Measurements from ENCODE around the gene VPS45.
A peak's percentile ranks its signal among the peaks of the same experiment; 100 is the strongest.
"Not testable (repeated sequence)": the region's sequence is repeated elsewhere in the genome, so short reads cannot be mapped to it uniquely, and the experiment has no call there.

VPS45 gene, protein sequence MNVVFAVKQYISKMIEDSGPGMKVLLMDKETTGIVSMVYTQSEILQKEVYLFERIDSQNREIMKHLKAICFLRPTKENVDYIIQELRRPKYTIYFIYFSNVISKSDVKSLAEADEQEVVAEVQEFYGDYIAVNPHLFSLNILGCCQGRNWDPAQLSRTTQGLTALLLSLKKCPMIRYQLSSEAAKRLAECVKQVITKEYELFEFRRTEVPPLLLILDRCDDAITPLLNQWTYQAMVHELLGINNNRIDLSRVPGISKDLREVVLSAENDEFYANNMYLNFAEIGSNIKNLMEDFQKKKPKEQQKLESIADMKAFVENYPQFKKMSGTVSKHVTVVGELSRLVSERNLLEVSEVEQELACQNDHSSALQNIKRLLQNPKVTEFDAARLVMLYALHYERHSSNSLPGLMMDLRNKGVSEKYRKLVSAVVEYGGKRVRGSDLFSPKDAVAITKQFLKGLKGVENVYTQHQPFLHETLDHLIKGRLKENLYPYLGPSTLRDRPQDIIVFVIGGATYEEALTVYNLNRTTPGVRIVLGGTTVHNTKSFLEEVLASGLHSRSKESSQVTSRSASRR

DNA sequence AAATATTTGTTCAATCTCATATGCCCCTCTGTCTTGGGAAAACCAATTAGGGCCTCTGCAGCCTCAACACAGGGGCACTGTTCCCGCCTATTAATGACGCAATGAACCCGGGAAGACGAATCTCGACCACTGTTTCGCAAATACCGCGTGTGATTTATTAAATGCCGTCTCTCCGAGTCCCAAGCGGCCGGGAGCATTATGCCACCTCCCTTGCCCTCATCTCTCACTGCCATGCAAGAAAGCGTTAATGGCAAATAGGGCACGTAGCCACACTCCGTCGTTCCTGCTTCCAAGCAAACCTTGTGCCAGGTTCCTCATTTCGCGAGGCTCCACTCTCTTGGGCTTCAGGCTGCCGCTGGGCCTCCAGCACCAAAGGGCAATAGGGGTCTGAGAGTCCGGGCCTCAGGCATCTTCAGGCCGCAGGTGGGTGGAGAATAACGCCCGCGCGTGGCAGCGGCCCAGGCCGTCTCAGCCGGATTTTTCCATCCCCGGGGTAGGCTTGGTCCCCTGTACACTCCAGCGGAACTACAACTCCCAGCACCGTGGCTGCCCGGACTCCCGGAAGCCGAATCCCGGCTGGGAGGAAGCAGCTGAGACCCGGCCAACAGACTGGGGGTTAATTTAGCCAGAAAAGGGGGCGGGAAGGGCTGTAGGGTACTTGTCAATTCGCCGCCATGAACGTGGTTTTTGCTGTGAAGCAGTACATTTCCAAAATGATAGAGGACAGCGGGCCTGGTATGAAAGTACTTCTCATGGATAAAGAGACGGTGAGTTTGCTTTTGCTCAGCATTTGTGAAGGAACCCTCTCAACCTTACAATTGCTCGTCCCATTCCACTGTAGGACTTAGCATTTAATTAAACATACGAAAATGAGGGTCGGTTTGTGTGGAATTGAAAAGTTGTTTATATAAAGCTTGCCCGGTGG is at the start of gene VPS45:
TSS of gene VPS45 (plus strand) at position 593 of the 925 bp plus-strand sequence. CDS start at position 675, 82 bp downstream.
- peak; percentile 80 for DNase-seq

DNA sequence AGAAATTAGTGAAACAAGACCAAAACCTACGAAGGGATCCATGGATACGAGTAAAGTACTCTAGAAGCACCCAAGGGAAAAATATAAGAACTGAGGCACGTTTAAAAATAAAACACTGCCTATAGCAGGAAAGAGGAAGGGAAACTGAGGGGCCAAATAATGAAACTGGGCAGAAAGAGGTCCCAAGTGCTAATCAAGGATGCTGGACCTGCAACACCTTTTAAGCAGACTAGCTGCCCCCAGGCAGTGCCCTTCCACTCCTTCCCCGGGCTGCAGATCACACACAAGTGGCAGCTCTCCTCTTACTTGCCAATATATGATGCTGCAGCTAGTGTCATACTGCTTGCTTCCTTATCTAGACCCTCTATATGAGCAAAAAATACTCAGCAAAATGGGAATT is 49.4 kb upstream of the VPS45 start:
- no peak for DNase-seq

DNA sequence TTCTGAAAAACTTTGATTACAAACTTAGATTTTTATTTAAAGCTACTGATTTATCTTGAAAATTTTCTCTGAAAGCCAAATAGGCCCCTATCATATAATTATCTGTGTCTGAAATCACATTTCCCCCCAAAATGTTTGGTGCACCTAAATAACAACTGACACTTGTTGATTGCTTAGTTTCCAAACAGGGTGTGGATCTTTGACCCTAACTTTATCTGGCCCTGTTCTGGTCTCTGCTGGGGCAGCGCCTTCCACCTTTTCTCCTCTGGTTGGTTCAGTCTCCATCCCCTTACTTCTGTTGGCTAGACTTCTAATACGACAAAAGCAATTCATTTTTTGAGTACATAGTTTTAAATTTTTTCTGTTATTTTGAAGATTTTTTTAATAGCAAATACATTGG is 46.9 kb upstream of the VPS45 start:
- DNase-seq, result no peak

DNA sequence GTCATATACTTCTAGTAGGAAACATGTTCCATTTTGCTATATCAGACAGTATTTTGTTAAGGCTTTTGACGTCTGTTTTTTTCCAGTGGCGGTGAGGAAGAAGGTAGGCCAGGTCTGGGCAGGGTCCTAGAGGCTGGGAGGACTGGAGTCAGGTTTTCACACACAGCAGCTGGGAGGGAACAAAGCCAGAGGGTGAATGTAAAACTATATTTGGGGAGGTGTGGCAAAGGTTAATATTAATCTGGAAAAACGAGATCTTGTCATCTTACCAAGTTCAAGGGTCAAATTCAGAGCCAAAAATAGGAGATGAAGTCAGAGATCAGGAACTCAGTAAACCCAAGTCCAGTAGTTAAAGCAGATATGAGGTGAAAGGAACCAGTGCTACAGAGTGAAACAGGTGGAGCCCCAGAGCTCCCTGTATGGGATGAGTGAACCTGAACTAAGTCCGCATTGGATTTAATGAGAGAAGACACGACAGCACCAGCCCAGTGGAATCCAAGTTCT is 46.3 kb upstream of the VPS45 start:
- DNase-seq, result no peak

DNA sequence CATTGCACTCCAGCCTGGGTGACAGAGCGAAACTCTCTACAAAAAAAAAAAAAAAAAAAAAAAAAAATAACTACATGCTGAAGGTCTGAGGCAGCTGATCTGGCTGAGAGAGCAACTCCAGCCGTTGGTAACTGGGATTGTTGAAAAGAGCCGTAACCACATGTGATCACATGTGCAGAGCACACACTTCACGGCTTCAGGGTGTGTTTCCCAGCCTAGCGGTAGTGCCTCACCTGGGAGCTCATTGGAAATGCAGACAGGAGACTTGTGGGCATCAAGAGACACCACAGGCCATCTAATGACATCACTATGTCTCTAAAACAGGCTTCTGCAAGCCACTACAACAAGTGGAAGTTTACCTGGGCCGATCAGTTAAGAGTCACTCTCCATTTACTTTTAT is 45.2 kb upstream of the VPS45 start:
- DNase-seq, result no peak

DNA sequence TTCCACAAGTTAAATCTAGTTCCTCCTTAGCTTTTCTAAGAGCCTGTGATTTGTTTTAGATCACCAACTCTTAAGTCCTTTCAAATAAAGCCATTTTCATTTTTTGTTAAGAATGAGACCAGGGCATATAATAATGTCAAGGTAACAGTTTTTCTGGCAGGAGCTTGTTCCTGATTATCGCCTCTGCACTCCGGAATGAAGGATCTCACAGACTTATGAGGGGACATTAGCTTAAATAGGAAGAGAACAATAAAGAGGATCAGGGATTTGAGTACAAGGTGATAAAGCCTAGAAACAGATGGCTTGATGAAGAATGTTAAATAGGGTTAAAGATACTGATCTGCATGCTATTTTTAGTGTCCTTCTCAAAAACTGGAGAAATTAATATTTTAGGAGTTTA is 43.4 kb upstream of the VPS45 start:
- no peak for DNase-seq

DNA sequence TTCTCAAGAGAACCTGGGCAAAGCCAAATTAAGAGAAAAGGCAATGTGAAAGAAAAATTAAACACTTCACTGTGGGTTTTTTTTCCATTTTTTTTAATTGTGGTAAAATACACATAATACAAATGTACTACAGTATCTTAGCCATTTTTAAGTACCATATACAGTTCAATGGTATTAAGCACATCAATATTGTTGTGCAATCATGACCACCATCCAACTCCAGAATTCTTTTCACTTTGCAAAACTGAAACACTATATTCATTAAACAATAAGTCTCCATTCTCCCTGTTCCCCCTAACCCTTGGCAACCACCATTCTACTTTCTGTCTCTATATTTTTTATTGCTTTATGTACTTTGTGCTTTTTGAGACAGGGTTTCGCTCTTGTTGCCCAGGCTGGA is 39.3 kb upstream of the VPS45 start:
- no peak for DNase-seq

DNA sequence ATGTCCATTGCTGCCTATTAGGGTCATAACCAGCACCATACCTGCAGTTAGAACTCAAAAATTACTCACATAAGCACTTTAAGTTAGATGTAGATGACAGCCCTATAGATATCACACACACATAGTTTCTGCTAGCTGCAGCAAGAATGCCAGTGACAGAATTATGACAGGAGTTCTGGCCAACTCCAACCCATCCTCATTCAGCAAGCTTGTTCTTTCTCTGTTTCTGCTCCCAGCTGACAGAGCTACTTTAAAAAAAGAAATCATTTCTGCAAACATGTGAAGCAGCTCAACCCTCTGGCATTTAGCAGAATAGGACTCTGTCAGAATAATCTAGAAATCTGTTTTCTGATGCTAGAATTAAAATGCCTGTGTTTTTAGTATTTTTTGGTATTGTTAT is 33.2 kb upstream of the VPS45 start:
- DNase-seq, result no peak

DNA sequence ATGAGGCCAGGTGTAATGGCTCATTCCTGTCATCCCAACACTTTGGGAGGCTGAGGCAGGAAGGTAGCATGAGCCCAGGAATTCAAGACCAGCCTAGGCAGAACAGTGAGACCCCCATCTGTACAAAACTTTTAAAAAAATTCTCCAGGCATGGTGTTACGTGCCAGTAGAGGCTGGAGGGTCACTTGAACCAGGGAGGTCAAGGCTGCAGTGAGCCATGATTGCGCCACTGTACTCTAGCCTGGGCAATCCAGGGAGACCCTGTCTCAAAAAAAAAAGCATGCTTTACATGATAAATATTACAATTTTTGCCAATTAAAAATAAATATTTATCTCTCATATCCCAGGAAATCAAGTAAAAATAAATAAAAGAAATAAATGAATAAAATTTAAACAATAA is 17.6 kb upstream of the VPS45 start:
- DNase-seq, result no peak

DNA sequence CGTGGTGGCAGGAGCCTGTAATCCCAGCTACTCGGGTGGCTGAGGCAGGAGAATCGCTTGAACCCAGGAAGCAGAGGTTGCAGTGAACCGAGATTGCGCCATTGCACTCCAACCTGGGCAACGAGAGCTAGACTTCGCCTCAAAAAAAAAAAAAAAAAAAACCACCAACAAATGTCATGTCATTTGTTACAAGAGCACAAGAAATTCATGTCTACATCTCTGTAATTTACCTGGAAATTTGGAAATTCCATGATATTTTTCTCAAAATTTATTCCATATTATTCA is 16.5 kb upstream of the VPS45 start:
- no peak for DNase-seq

DNA sequence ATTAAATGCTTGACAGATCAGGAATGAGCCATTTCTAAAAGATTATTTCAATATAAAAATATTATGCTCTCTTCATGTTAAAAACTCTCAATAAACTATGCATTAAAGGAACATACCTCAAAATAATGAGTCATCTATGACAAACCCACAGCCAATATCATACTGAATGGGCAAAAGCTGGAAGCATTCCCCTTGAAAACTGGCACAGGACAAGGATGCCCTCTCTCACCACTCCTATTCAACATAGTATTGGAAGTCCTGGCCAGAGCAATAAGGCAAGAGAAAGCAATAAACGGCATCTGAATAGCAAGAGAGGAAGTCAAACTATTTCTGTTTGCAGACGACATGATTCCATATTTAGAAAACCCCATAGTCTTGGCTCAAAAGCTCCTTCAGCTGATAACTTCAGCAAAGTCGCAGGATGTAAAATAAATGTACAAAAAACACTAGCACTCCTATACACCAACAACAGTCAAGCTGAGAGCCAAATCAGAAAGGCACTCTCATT is 15.6 kb upstream of the VPS45 start:
- not testable (repeated sequence) for DNase-seq

DNA sequence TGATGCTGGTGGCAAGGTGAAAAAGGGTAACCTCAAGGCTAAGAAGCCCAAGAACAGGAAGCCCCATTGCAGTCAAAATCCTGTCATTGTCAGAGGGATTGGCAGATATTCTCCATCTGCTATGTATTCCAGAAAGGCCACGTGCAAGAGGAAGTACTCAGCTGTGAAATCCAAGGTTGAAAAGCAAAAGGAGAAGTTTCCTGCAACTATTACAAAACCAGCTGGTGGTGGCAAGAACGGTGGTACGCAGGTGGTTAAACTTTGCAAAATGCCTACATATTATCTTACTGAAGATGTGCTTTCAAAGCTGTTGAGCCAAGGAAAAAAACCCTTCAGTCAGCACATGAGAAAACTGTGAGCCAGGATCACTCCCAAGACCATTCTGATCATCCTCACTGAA is 13.7 kb upstream of the VPS45 start:
- DNase-seq, result no peak

DNA sequence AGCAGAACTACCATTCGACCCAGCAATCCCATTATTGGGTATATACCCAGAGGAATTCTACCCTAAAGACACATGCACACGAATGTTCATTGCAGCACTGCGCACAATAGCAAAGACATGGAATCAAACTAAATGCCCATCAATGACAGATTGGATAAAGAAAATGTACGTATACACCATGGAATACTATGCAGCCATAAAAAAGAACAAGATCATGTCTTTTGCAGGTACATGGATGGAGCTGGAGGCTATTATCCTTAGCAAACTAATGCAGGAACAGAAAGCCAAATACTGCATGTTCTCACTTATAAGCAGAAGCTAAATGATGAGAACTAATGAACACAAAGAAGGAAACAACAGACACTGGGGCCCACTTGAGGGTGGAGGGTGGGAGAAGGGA is 12.1 kb upstream of the VPS45 start:
- not testable (repeated sequence) for DNase-seq

DNA sequence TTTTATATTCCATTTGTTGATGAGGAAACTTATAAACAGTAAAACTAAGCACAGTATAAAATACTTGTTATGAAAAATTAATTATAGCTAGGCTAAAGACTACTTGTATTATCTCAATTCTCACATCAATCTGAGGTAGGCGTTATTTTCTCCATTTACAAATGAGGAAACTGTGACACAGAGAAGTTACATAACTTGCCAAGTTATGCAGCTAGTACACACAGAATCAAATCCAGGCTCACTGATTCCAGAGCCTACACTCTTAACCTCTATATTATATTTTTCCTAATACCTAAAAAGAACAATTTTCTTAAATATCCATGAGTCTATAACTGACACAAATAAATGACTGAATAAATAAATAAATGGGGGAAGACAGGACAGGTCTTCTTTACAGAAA is 11.2 kb upstream of the VPS45 start:
- no peak for DNase-seq

DNA sequence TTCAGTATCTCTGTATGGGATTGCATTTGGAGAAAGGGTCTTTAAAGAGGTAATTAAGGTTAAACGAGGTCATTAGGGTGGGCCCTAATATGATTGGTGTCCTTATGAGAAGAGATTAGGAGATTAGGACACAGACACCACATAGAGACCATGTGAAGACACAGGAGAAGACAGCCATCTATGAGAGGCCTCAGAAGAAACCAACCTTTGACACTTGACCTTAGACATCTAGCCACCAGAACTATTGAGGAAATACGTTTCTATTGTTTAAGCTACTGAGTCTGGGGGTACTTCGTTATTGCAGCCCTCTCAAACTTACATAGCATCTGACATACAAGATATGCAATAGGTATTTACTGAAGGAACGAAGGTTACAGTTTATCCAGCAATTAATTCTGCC is 7.3 kb upstream of the VPS45 start:
- DNase-seq, result no peak

DNA sequence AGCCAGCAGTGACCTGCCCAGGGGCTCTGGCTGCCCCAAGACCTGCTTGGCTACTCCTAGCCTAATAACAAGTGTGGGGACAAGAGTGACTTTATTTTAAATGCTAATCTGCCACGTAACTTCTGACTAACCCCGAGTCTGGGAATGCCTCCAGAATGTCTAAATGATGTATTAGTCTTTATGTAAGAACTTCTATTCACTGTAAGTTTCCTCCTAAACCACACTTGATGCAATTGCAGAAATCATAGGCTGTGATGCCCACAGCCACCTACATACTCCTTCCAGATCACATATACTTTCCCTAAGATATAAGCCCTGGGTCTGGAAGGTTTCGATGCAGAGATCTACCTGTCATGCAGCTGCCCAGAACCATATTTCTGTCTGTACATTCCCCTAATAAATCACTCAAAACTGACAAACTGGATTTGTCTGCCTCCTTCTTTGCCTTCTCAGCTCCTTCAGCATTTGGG is 5.9 kb upstream of the VPS45 start:
- DNase-seq, result no peak

DNA sequence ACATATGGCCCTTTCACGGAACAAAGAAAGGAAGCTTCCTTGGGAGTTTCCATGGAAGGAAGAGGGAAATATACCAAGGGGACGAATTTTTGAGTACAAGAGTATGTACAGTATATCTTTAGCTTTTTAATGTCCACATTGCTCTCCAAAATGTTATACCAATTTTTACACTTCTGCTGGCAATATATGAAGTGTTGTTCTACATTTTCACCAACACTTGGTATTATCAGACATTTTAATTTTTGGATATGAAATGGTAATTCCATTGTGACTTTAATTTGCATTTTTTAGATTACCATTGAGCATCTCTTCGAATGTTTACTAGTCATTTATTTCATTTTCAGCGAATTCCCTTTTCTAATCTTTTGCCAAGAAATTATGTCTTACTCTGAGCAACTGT is 5.5 kb upstream of the VPS45 start:
- no peak for DNase-seq

DNA sequence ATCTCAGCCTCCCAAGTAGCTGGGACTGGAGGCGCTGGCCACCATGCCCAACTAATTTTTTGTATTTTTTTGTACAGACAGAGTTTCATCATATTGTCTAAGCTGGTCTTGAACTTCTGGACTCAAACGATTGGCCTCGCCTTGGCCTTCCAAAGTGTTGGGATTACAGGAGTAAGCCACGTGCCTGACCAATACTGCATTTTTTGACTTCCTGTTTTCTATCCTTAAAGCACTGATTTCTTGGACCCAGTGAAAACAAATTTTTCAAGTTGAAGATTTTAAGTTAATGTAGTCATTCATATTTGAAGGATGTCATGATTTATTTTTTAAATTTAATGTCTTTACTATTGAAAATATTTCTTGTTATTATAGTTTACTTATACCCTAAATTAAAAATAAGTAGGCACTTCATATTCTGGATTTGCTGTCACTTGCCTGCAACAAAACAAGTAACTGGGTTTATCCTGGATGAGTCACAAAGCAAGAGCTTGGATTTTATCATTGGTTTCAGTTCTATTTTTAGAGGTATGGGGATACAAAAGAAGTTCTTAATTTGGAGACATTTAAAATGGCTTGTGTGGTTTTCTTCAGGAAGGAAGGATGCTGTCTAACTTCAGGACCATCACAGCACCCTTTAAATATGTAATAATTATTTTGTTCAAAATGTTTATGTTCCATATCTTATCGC is 2.2 kb upstream of the VPS45 start:
- DNase-seq, result no peak

DNA sequence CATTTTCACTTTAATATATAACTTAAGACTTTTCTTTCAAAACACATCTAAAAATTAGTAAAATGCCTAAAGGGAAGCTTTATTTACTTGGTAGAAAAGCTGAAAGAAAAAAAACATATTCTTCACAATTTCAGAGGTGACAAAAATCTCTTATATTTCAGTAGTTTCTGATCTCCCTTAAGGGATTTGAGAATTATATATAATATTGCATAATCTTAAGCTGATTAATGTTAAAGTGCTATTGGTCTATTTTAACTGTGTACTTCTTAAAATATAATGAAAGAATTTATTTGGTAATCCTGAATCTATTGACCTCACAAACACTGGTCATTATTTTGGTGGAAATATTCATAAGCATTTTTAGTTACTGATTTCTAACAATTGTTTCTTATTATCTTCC is 1.2 kb upstream of the VPS45 start:
- DNase-seq, result no peak

DNA sequence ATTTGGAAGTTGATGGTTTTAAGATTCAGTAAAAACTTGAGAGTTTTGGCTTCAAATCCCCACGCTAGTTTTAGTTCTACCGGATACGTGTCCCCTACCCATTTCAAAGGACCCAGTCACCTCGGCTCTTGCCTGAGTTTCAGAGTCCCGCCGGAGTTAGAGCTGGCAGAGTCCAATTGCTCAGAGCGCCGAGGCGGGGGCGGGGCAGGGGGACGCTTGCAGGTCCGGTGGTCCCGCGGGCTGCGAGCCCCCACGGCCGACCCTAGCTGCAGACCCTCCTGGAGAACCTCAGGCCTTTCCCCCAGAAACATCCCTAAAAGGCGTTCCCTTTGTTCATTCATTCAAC is 765 bp upstream of the VPS45 start:
- DNase-seq, result peak; percentile 1

DNA sequence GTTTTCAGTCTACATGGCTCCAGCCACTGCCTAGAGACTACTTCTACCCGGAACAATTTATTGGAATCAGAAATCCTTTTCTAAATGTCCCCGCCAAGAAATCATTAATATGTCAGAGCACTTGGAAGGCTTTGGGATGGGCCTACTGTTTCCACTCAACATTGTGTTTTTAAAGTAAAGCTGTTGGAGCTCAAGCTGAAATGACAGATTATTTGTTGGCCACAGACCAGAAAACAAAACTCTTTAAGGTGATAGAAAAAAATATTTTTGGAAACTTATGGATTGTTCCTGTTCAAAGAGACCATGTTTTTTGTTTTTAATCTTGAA is 496 bp downstream of the VPS45 start:
- no peak for DNase-seq

DNA sequence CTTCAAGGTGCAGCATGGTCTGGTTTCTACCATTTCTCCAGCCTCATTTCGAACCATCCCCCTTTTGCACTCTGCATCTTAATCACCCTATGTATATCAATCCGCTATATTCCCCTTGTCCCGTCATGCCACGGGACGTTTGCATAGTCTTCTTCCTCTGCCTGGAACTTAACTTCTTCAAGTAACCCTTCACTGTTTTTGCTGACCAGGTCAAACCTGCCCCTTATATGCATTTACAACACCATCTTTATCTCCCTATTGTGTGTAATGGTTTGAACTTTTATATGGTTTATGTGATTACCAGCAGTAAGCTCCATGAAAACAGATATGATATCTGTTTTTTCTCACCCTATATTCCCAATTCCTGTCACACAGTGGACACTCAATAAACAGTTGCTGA is 2.3 kb downstream of the VPS45 start:
- DNase-seq, result no peak

DNA sequence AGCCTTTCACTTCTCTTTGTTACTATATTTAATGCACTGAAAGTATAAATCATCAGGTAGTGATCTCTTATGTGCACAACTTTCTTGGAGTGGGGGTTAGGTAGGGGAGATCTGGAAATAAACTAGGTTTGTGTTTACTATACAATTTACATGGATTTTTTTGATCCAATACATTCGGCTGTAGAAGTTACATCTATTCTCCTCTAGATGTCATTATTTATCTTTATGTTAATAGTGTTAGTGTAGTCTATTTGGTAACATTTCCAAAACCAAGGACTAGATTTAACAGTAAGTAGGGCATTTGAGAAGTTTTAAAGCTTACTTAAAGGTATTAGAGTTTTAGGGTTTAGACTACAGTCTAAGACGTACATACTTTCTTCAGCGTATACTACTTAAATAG is 5.4 kb downstream of the VPS45 start:
- no peak for DNase-seq
